Adrenal gland (tissue), 5 donors: ENCODE measurements around the gene PSMA7.

ENCODE experiments used
- CTCF ChIP-seq, 6 experiments: fragments of 450-650 bp in 4 of 6; fragments of 200-600 bp in 2 of 6; sonication (generic) in 1 of 6; IDR thresholded peaks; 1 replicate in 5 of 6; 2 replicates in 1 of 6; pipeline versions ENCODE4 v1.5.1 to v1.8.0; 2016 to 2021; ENCODE audit warnings: antibody characterized with exemption in 6 of 6, mild to moderate bottlenecking in 2 of 6, moderate library complexity in 1 of 6
- POLR2A ChIP-seq, 2 donors: fragments of 450-650 bp; IDR thresholded peaks; one replicate each; pipeline ENCODE4 v1.6.1; 2017; ENCODE audit warnings: antibody characterized with exemption in 2 of 2, mild to moderate bottlenecking in 2 of 2, moderate library complexity in 1 of 2
- donor health status: DM: no; HTN: no; CAD: no.

- no peak for TF ChIP-seq CTCF (IDR thresholded peaks at IDR 0.05)
- TF ChIP-seq POLR2A (IDR thresholded peaks at IDR 0.05), result no peak
Measured at GRCh38 chr20:62165762-62166399, 22.7 kb upstream of the PSMA7 start.
